H1 (cell line): ENCODE measurements around the gene SBSN. TPM values are rescaled to one million over a fixed set of nuclear protein-coding genes. Genes with fewer than 3 reads are reported as not detected.

Source experiments
- EGR1 ChIP-seq: IDR thresholded peaks from 2 replicates; pipeline ENCODE4 v1.6.1; 2011; ENCODE audit warnings: low read depth, low read length, borderline replicate concordance
- EZH2 ChIP-seq: fragments of 200-600 bp; sonication (generic); IDR thresholded peaks from 2 replicates; pipeline ENCODE4 v1.7.1; 2012; ENCODE audit warnings: low read depth, mild to moderate bottlenecking, moderate library complexity, low read length, inconsistent platforms; ENCODE audit not compliant: severe bottlenecking
- HDAC2 ChIP-seq, 2 experiments: fragments of 300-600 bp in 1 of 2; sonication (generic) in 1 of 2; IDR thresholded peaks; 2 replicates each; pipeline ENCODE4 v1.6.1; 2011 to 2012; ENCODE audit warnings: low read depth in 2 of 2, low read length in 2 of 2, mild to moderate bottlenecking in 2 of 2, moderate library complexity in 2 of 2, borderline replicate concordance in 1 of 2, inconsistent platforms in 1 of 2
- MAFK ChIP-seq: IDR thresholded peaks from 2 replicates; pipeline ENCODE4 v1.6.1; 2012; ENCODE audit warnings: low read depth, mild to moderate bottlenecking, improper control_type of control experiment, low read length
- RNF2 ChIP-seq: fragments of 200-900, 300-1000 bp; sonication (generic); IDR thresholded peaks from 2 replicates; pipeline ENCODE4 v1.7.1; 2016; ENCODE audit warnings: borderline replicate concordance, low read depth, mild to moderate bottlenecking, antibody characterized with exemption, low read length; ENCODE audit not compliant: poor library complexity, severe bottlenecking; ENCODE audit errors: missing control alignments
- SAP30 ChIP-seq: fragments of 300-600 bp; sonication (generic); IDR thresholded peaks from 2 replicates; pipeline ENCODE4 v1.7.1; 2012; ENCODE audit warnings: low read length, moderate library complexity, mild to moderate bottlenecking, inconsistent platforms; ENCODE audit not compliant: insufficient read depth, insufficient replicate concordance
- SIN3A ChIP-seq, 2 experiments: IDR thresholded peaks in 1 of 2; conservative IDR thresholded peaks in 1 of 2; 2 replicates each; pipeline ENCODE4 v1.6.1; 2011 to 2012; ENCODE audit warnings: low read length in 2 of 2, improper control_type of control experiment in 1 of 2, low read depth in 1 of 2, mild to moderate bottlenecking in 1 of 2
- SIRT6 ChIP-seq: IDR thresholded peaks from one replicate; pipeline ENCODE4 v1.7.1; 2012; ENCODE audit warnings: low read length, inconsistent platforms
- SP2 ChIP-seq: IDR thresholded peaks from 2 replicates; pipeline ENCODE4 v1.6.1; 2012; ENCODE audit warnings: mild to moderate bottlenecking, low read length, inconsistent platforms
- SRF ChIP-seq: IDR thresholded peaks from 2 replicates; pipeline ENCODE4 v1.6.1; 2011; ENCODE audit warnings: mild to moderate bottlenecking, low read depth, low read length, moderate library complexity
- TBP ChIP-seq: IDR thresholded peaks from 2 replicates; pipeline ENCODE4 v1.6.1; 2011; ENCODE audit warnings: low read depth, low read length, improper control_type of control experiment
- TCF12 ChIP-seq: IDR thresholded peaks from 2 replicates; pipeline ENCODE4 v1.6.1; 2011; ENCODE audit warnings: low read depth, mild to moderate bottlenecking, low read length
- TEAD4 ChIP-seq: IDR thresholded peaks from 2 replicates; pipeline ENCODE4 v1.6.1; 2012; ENCODE audit warnings: low read depth, low read length, inconsistent platforms, mixed read lengths
- YY1 ChIP-seq: IDR thresholded peaks from 2 replicates; pipeline ENCODE4 v1.6.1; 2011; ENCODE audit warnings: low read depth, mild to moderate bottlenecking, low read length
- polyA plus RNA-seq, 7 experiments: library from polyadenylated mRNA; depleted of rRNA in 3 of 7; stranded (reverse) in 5 of 7; unstranded in 2 of 7; fragments of >200 nt in 5 of 7; fragments of 200-250 nt in 2 of 7; gene quantifications; 1 replicate in 5 of 7; 2 replicates in 1 of 7; 4 replicates in 1 of 7; pipeline versions ENCODE4 v1.2.1 to v1.2.3, GENCODE V29; 2011 to 2013; ENCODE audit warnings: missing spikeins in 2 of 7, mixed read lengths in 2 of 7
- total RNA-seq: library from RNA; stranded (reverse); fragmentation: NEBNext Ultra II Directional; extraction: Animal tissue kit (Norgen Biotek cat#: 25700); gene quantifications from 2 replicates; pipeline ENCODE4 v1.2.1, GENCODE V29; 2021
- TF ChIP-seq, protein P1 (sequence below), 3 experiments: IDR thresholded peaks; 1 replicate in 2 of 3; 2 replicates in 1 of 3; pipeline versions ENCODE4 v1.5.1 to v1.6.1; 2011; ENCODE audit warnings: low read length in 3 of 3, mild to moderate bottlenecking in 3 of 3, inconsistent platforms in 2 of 3, low read depth in 1 of 3, moderate library complexity in 1 of 3; ENCODE audit not compliant: insufficient read depth in 1 of 3; ENCODE audit errors: control extremely low read depth in 1 of 3
- TF ChIP-seq, protein P2 (sequence below): IDR thresholded peaks from 2 replicates; pipeline ENCODE4 v1.6.1; 2011; ENCODE audit warnings: low read depth, mild to moderate bottlenecking, low read length; ENCODE audit not compliant: insufficient read depth

SBSN gene
- total and polyA plus RNA-seq, 2 of the 8 experiments (the other 6 are each of a cell fraction or from before 2014, with no cell fraction given), result not detected

DNA sequence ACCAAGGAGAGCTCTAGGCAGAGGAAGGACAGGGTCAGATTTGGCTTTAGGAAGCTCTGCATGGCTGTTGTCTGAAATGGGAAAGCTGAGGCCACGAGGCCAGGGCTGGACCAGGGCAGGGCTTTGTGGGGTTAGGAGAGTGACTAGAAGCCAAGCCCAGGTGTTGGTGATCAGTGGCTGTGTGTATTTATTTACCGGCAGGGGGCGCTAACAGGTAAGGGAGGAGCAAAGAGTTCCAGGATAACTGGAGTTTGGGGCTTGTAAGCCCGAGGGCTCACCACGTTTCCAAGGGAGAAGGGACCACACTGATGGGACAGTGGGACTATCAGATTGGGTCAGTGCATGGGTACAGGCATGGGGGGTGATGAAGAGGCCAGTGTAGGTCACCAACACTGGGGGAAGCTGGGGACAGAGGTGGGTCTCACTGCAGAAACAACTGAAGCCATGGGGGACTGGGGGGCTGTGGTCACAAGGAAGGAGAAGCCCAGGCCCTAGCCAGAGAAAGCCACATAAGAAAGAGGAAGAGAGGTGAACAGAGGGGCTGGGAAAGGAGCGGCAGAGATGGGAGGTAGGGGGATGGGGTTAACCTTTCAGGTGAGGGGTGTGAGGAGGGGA is 21.2 kb upstream of the SBSN start (continued):
- TF ChIP-seq SRF (no peak), TCF12 (0 out of 2 replicates have a peak, but pooled peaks have one; percentile 33), RNF2 (no peak), TEAD4 (no peak), EZH2 (no peak), SIRT6 (no peak), TBP (no peak), HDAC2 (IDR thresholded peaks at IDR 0.05; ENCODE audit: borderline replicate concordance in 1 of 2, low read depth in 2 of 2, low read length in 2 of 2) (no peak), EGR1 (no peak), MAFK (no peak), YY1 (no peak), SAP30 (no peak), SP2 (no peak), SIN3A (conservative IDR thresholded peaks at IDR 0.05 in 1 of 2, IDR thresholded peaks at IDR 0.05 in 1 of 2; ENCODE audit: low read depth in 1 of 2, low read length in 2 of 2) (peak in 1 of 2 experiments; percentile 64; a peak in 1 of 4 replicates)
- TF ChIP-seq, protein P1, sequence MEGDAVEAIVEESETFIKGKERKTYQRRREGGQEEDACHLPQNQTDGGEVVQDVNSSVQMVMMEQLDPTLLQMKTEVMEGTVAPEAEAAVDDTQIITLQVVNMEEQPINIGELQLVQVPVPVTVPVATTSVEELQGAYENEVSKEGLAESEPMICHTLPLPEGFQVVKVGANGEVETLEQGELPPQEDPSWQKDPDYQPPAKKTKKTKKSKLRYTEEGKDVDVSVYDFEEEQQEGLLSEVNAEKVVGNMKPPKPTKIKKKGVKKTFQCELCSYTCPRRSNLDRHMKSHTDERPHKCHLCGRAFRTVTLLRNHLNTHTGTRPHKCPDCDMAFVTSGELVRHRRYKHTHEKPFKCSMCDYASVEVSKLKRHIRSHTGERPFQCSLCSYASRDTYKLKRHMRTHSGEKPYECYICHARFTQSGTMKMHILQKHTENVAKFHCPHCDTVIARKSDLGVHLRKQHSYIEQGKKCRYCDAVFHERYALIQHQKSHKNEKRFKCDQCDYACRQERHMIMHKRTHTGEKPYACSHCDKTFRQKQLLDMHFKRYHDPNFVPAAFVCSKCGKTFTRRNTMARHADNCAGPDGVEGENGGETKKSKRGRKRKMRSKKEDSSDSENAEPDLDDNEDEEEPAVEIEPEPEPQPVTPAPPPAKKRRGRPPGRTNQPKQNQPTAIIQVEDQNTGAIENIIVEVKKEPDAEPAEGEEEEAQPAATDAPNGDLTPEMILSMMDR (IDR thresholded peaks at IDR 0.05; ENCODE audit: control extremely low read depth in 1 of 3, insufficient read depth in 1 of 3, low read depth in 1 of 3, low read length in 3 of 3), result peak; percentile 64 to 92 (median 78)
- TF ChIP-seq, protein P2, sequence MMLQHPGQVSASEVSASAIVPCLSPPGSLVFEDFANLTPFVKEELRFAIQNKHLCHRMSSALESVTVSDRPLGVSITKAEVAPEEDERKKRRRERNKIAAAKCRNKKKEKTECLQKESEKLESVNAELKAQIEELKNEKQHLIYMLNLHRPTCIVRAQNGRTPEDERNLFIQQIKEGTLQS, result no peak
